K562 (cell line): Measurements from ENCODE around the gene RNF224. TPM values are rescaled to one million over a fixed set of nuclear protein-coding genes. Genes with fewer than 3 reads are reported as not detected.

Experiments
- ATAC-seq: fragments of 200-7000 bp; cut with Tn5 transposase; 3 replicates; pipeline ENCODE4 v1.9.1; 2020; ENCODE audit warnings: moderate library complexity
- Bru-seq: library from RNA; stranded (reverse); fragments of 400-500 nt; gene quantifications from one replicate; lab custom pipeline; 2021; lab: Mats Ljungman, UMichigan
- BruChase-seq, 2 experiments: library from RNA; stranded (reverse); fragments of 400-500 nt; gene quantifications; one replicate each; lab custom pipeline; 2021; lab: Mats Ljungman, UMichigan
- BruUV-seq: library from RNA; stranded (reverse); fragments of 400-500 nt; replicated peaks from 2 replicates; lab custom pipeline; 2021; lab: Mats Ljungman, UMichigan
- CTCF ChIA-PET: fragments of 300-600 bp; formaldehyde crosslinking; extraction: SDS; loops from one replicate; lab custom pipeline; 2021; ENCODE audit warnings: low intra/inter-chr PET ratio; lab: Yijun Ruan, JAX
- POLR2A ChIA-PET: fragments of 300-600, 350-650 bp; sonication (Branson Sonifier 250); formaldehyde crosslinking; extraction: SDS; loops from one replicate; lab custom pipeline; 2021; ENCODE audit warnings: antibody characterized with exemption, inconsistent platforms; lab: Yijun Ruan, JAX
- DNase-seq, 4 experiments: peaks; one replicate each; pipeline versions ENCODE4 v3.0.0 to v3.0.0-alpha.2; 2011 to 2018; ENCODE audit warnings: low spot score in 3 of 4, mixed read lengths in 3 of 4; ENCODE audit errors: extremely low read depth in 1 of 4
- FAIRE-seq: peaks from 2 replicates; lab custom pipeline; 2011; peaks lifted over from hg19 to GRCh38; lab: Jason Lieb, UNC
- H2AFZ ChIP-seq: 2 replicates; pipeline ENCODE4 v1.6.0; 2011; ENCODE audit warnings: low read depth, low read length, control low read depth, inconsistent platforms
- H3K27ac ChIP-seq: fragments of 200-600 bp; 3 replicates; pipeline ENCODE4 v1.8.0; 2011; ENCODE audit warnings: low read depth, mild to moderate bottlenecking, control low read depth, inconsistent platforms, low read length, moderate library complexity, mixed read lengths; ENCODE audit errors: extremely low read depth
- H3K27me3 ChIP-seq, 2 experiments: fragments of 300-600 bp in 1 of 2; 2 replicates in 1 of 2; 3 replicates in 1 of 2; pipeline versions ENCODE4 v1.6.0 to v1.8.0; 2011; ENCODE audit warnings: inconsistent platforms in 2 of 2, low read length in 2 of 2, mild to moderate bottlenecking in 1 of 2, mixed read lengths in 1 of 2, moderate library complexity in 1 of 2; ENCODE audit not compliant: control insufficient read depth in 2 of 2, insufficient read depth in 2 of 2
- H3K36me3 ChIP-seq: fragments of 300-600 bp; 3 replicates; pipeline ENCODE4 v1.8.0; 2011; ENCODE audit warnings: mild to moderate bottlenecking, low read length, inconsistent platforms; ENCODE audit not compliant: control insufficient read depth, insufficient read depth
- H3K4me1 ChIP-seq, 2 experiments: fragments of 200-600 bp in 1 of 2; replicated peaks in 1 of 2; 2 replicates in 1 of 2; 3 replicates in 1 of 2; pipeline versions ENCODE4 v1.5.1 to v1.8.0; 2011; ENCODE audit warnings: inconsistent platforms in 2 of 2, low read length in 2 of 2, mild to moderate bottlenecking in 1 of 2, mixed read lengths in 1 of 2, moderate library complexity in 1 of 2; ENCODE audit not compliant: control insufficient read depth in 2 of 2, insufficient read depth in 2 of 2
- H3K4me2 ChIP-seq: 2 replicates; pipeline ENCODE4 v1.6.1; 2011; ENCODE audit warnings: low read length, control low read depth, inconsistent platforms, mixed read lengths; ENCODE audit not compliant: insufficient read depth
- H3K4me3 ChIP-seq: fragments of 200-600 bp; sonication (generic), shearing (Covaris generic); 2 replicates; pipeline ENCODE4 v1.5.1; 2016; ENCODE audit warnings: control low read depth, inconsistent platforms
- H3K79me2 ChIP-seq: fragments of 200-600 bp; 3 replicates; pipeline ENCODE4 v1.8.0; 2011; ENCODE audit warnings: low read length, inconsistent platforms; ENCODE audit not compliant: control insufficient read depth, insufficient read depth
- H3K9ac ChIP-seq, 2 experiments: 2 replicates each; pipeline versions ENCODE4 v1.6.0 to v1.6.1; 2011; ENCODE audit warnings: low read depth in 2 of 2, low read length in 2 of 2, control low read depth in 1 of 2, inconsistent platforms in 1 of 2, mild to moderate bottlenecking in 1 of 2, mixed read lengths in 1 of 2; ENCODE audit not compliant: insufficient read depth in 1 of 2
- H3K9me1 ChIP-seq: one replicate; pipeline ENCODE4 v1.6.0; 2011; ENCODE audit warnings: inconsistent platforms, mild to moderate bottlenecking, low read length, moderate library complexity; ENCODE audit not compliant: control insufficient read depth, insufficient read depth
- H3K9me3 ChIP-seq: replicated peaks from 2 replicates; pipeline ENCODE4 v1.5.1; 2011; ENCODE audit warnings: low read depth, low read length, inconsistent platforms; ENCODE audit not compliant: control insufficient read depth, insufficient read depth
- H4K20me1 ChIP-seq: replicated peaks from 2 replicates; pipeline ENCODE4 v1.6.1; 2011; ENCODE audit warnings: low read length, inconsistent platforms, mixed read lengths; ENCODE audit not compliant: control insufficient read depth, insufficient read depth
- BRF2 ChIP-seq: IDR thresholded peaks from 3 replicates; pipeline ENCODE4 v1.6.1; 2011; ENCODE audit warnings: borderline replicate concordance, mild to moderate bottlenecking; ENCODE audit not compliant: insufficient read length, insufficient read depth
- CC2D1A ChIP-seq: fragments of 450-650 bp; IDR thresholded peaks from 2 replicates; pipeline ENCODE4 v1.6.1; 2017; ENCODE audit warnings: mild to moderate bottlenecking
- DACH1 ChIP-seq: fragments of 450-650 bp; IDR thresholded peaks from 2 replicates; pipeline ENCODE4 v1.6.1; 2018; ENCODE audit not compliant: partially characterized antibody
- EZH2 ChIP-seq: IDR thresholded peaks from 2 replicates; pipeline ENCODE4 v1.6.1; 2012; ENCODE audit warnings: low read depth, mild to moderate bottlenecking, inconsistent platforms, low read length, borderline replicate concordance
- RAD21 ChIP-seq, 2 experiments: fragments of 250-450 bp in 1 of 2; fragments of 450-650 bp in 1 of 2; sonication (Bioruptor Pico) in 1 of 2; formaldehyde crosslinking in 1 of 2; IDR thresholded peaks in 1 of 2; conservative IDR thresholded peaks in 1 of 2; 2 replicates each; pipeline versions ENCODE4 v1.4.0 to v1.8.0; 2020 to 2022; ENCODE audit warnings: mild to moderate bottlenecking in 2 of 2, moderate library complexity in 1 of 2
- RB1 ChIP-seq: fragments of 450-650 bp; IDR thresholded peaks from 2 replicates; pipeline ENCODE4 v1.6.1; 2017; ENCODE audit warnings: low read depth, mild to moderate bottlenecking
- SMARCE1 ChIP-seq: fragments of 450-650 bp; IDR thresholded peaks from 2 replicates; pipeline ENCODE4 v1.7.1; 2016; ENCODE audit warnings: mild to moderate bottlenecking
- TCF7 ChIP-seq: sonication (generic); IDR thresholded peaks from 2 replicates; pipeline ENCODE4 v1.6.1; 2016; ENCODE audit warnings: antibody characterized with exemption, borderline replicate concordance
- ZBTB17 ChIP-seq: fragments of 450-650 bp; formaldehyde crosslinking; IDR thresholded peaks from 2 replicates; pipeline ENCODE4 v1.4.0; 2020; ENCODE audit warnings: mild to moderate bottlenecking
- ZNF184 ChIP-seq: sonication (generic); formaldehyde crosslinking; IDR thresholded peaks from 2 replicates; pipeline ENCODE4 v1.5.0; 2020; ENCODE audit warnings: missing genetic modification reagents
- ZNF24 ChIP-seq: fragments of 450-650 bp; IDR thresholded peaks from 2 replicates; pipeline ENCODE4 v1.6.1; 2016
- WGBS: fragments of 100-300 bp; shearing (Covaris generic); methylation state at CpG from one replicate; pipeline ENCODE4 v1.1.6; 2016; ENCODE audit warnings: low coverage, mixed read lengths; ENCODE audit not compliant: insufficient coverage; ENCODE audit errors: missing lambda C conversion rate; 5-methylcytosine and 5-hydroxymethylcytosine counted together
- in situ Hi-C: fragments of 300-500 bp; cut with MboI; formaldehyde crosslinking; loops from 4 replicates; pipeline ENCODE4 v1.15.0; 2018; ENCODE audit warnings: inconsistent platforms, mixed read lengths
- intact Hi-C: fragments of 100-400 bp; cut with micrococcal nuclease; formaldehyde crosslinking; loops from 2 replicates; pipeline ENCODE4 v1.14.2; 2022
- long read RNA-seq, 3 experiments: library from polyadenylated mRNA in 2 of 3; library from RNA in 1 of 3; unstranded in 2 of 3; stranded (forward) in 1 of 3; transcript quantifications; one replicate each; pipeline ENCODE4 v2.0.0, GENCODE V29; 2019 to 2022
- polyA minus RNA-seq, 3 experiments: library from RNA; depleted of rRNA, polyadenylated mRNA; stranded (reverse); fragments of >200 nt; gene quantifications; 2 replicates each; pipeline ENCODE4 v1.2.3, GENCODE V29; 2011
- polyA plus RNA-seq, 8 experiments: library from polyadenylated mRNA; depleted of rRNA in 4 of 8; stranded (reverse) in 5 of 8; unstranded in 3 of 8; fragments of >200 nt; fragmentation: Nextera tagmentation in 2 of 8; fragmentation: Illumina TruSeq in 1 of 8; extraction: Ambion mirVana in 2 of 8; extraction: Trizol in 1 of 8; gene quantifications; 2 replicates each; pipeline versions ENCODE4 v1.2.1 to v1.2.3, GENCODE V29; 2011 to 2014; ENCODE audit warnings: inconsistent platforms in 1 of 8, missing spikeins in 1 of 8
- total RNA-seq, 7 experiments: library from RNA; depleted of rRNA in 6 of 7; stranded (reverse); fragments of >200 nt in 6 of 7; fragmentation: Illumina TruSeq in 2 of 7; extraction: Trizol in 2 of 7; gene quantifications; 2 replicates each; pipeline versions ENCODE4 v1.2.1 to v1.2.3, GENCODE V29; 2011 to 2021; ENCODE audit warnings: low replicate concordance in 1 of 7
- TF ChIP-seq, protein P1 (sequence below): fragments of 450-650 bp; IDR thresholded peaks from 2 replicates; pipeline ENCODE4 v1.6.1; 2016; ENCODE audit warnings: borderline replicate concordance
- TF ChIP-seq, protein P2 (sequence below): sonication (generic); formaldehyde crosslinking; IDR thresholded peaks from 2 replicates; pipeline ENCODE4 v1.9.0; 2022; ENCODE audit warnings: mild to moderate bottlenecking, missing genetic modification reagents

RNF224 gene
- 0.25 TPM in 1 of 2 replicates, not detected in the other for total RNA-seq (2011; cell fraction: chromatin; rRNA removed; ENCODE audit: low replicate concordance)
- total RNA-seq (2011; cell fraction: nucleolus; rRNA removed) = 0.17 and 0.26 TPM in 2 replicates
- not detected in 2 replicates for total RNA-seq (2011; cell fraction: nucleoplasm; rRNA removed)
- total RNA-seq (2014; rRNA removed) = 0.16 TPM in 1 of 2 replicates, not detected in the other
- not detected in 2 replicates for total RNA-seq (2014; rRNA removed; fragmentation: Illumina TruSeq; extraction: Trizol)
- not detected in 2 replicates for total RNA-seq (2015; rRNA removed; fragmentation: Illumina TruSeq; extraction: Trizol)
- not detected in 2 replicates for total RNA-seq (2021)
- 0.04 TPM in 1 of 2 replicates, not detected in the other for polyA plus RNA-seq (2011; rRNA removed)
- 0.18 TPM in 1 of 2 replicates, not detected in the other for polyA plus RNA-seq (2011; cell fraction: cytosol; rRNA removed)
- polyA plus RNA-seq (2011; cell fraction: nucleus; rRNA removed) = 0.10 and 0.16 TPM in 2 replicates
- polyA plus RNA-seq (2012) = 0.25 and 0.58 TPM in 2 replicates
- polyA plus RNA-seq (2014; fragmentation: Illumina TruSeq; extraction: Trizol) = not detected in 2 replicates
- polyA plus RNA-seq (2014; fragmentation: Nextera tagmentation; extraction: Ambion mirVana) = not detected
- polyA plus RNA-seq (2014; rRNA removed) = not detected in 2 replicates
- polyA minus RNA-seq (2011; rRNA and poly(A)+ RNA removed) = not detected in 2 replicates
- not detected in 2 replicates for polyA minus RNA-seq (2011; cell fraction: cytosol; rRNA and poly(A)+ RNA removed)
- not detected in 2 replicates for polyA minus RNA-seq (2011; cell fraction: nucleus; rRNA and poly(A)+ RNA removed)
- Bru-seq, nascent RNA = not detected
- BruChase-seq, experiment 1, labeled RNA remaining after a 2-hour chase = percentile 18 among the genes with signal in this experiment
- BruChase-seq, experiment 2, labeled RNA remaining after a 6-hour chase = not detected
- long read RNA-seq, experiment 1 = 0 reads
- long read RNA-seq, experiment 2 = 0 reads
- long read RNA-seq, experiment 3 = 0 reads

GRCh38 chr9:137227054-137227852 lies at the start of gene RNF224:
TSS of gene RNF224 (plus strand) at chr9:137227502. CDS start at chr9:137228336, 834 bp downstream.
- CTCF ChIA-PET = interaction anchor here (0.8 to 2.6 kb wide), 5 partner anchors 39 to 182 kb away, joined by 3 to 19 read pairs (median 5); partner anchors contain the start of genes ANAPC2, MAN1B1, NPDC1 and SSNA1
- no peak within 1 kb of the TSS for H3K4me3 ChIP-seq
- DNase-seq (peak; percentile 71 to 91 (median 76)), FAIRE-seq (peak; percentile 98), ATAC-seq (peak; percentile 78)
- no peak within 1 kb of the TSS for H3K27ac ChIP-seq
- H3K27me3 ChIP-seq = no peaks in the 10 kb centered on the region
- no peaks in the 10 kb centered on the region for H3K79me2 ChIP-seq
- POLR2A ChIA-PET = interaction anchor here (0.7 to 1.9 kb wide), 5 partner anchors 13 to 140 kb away, joined by 3 to 6 read pairs (median 3); partner anchors contain the start of genes ANAPC2, MAN1B1 and SSNA1
- 26% methylated on average over 22 of the region's 25 CpGs for WGBS
- in situ Hi-C loops (loop anchor here (5.0 to 25.0 kb wide), 3 partner anchors 40 to 440 kb away; partner anchors contain the start of genes ANAPC2, CCDC183, SSNA1 and TMEM141), intact Hi-C loops (loop anchor here (1.0 to 2.0 kb wide), 3 partner anchors 39 to 176 kb away; partner anchors contain the start of genes ANAPC2 and SSNA1)
- H3K4me1 ChIP-seq = peaks cover 21 to 97% of the 10 kb centered on the region in 2 experiments
- peak within 1 kb of the TSS in 1 of 2 experiments; percentile 81; a peak in 2 of 4 replicates for H3K9ac ChIP-seq
- no peaks in the 10 kb centered on the region for H3K9me1 ChIP-seq
- no peaks in the 10 kb centered on the region for H3K9me3 ChIP-seq
- H3K4me2 ChIP-seq = peak within 1 kb of the TSS; percentile 50; the same call in 1 of the 2 replicates
- H2AFZ ChIP-seq = peak within 1 kb of the TSS; percentile 68; the same call in 1 of the 2 replicates
- no peaks in the 10 kb centered on the region for H3K36me3 ChIP-seq
- BruUV-seq = no TSS peak
- H4K20me1 ChIP-seq = no peaks in the 10 kb centered on the region
- TF ChIP-seq DACH1 = peak; percentile 13
- TF ChIP-seq, protein P1, sequence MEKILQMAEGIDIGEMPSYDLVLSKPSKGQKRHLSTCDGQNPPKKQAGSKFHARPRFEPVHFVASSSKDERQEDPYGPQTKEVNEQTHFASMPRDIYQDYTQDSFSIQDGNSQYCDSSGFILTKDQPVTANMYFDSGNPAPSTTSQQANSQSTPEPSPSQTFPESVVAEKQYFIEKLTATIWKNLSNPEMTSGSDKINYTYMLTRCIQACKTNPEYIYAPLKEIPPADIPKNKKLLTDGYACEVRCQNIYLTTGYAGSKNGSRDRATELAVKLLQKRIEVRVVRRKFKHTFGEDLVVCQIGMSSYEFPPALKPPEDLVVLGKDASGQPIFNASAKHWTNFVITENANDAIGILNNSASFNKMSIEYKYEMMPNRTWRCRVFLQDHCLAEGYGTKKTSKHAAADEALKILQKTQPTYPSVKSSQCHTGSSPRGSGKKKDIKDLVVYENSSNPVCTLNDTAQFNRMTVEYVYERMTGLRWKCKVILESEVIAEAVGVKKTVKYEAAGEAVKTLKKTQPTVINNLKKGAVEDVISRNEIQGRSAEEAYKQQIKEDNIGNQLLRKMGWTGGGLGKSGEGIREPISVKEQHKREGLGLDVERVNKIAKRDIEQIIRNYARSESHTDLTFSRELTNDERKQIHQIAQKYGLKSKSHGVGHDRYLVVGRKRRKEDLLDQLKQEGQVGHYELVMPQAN = no peak
- no peak for TF ChIP-seq SMARCE1
- TF ChIP-seq ZNF24 = peak; percentile 28; the same call in 1 of the 2 replicates
- peak; percentile 96 to 98 for TF ChIP-seq RAD21 (CRISPR knock-in tag; conservative IDR thresholded peaks at IDR 0.05 in 1 of 2, IDR thresholded peaks at IDR 0.05 in 1 of 2)
- no peak for TF ChIP-seq BRF2
- peak; percentile 80; the same call in 1 of the 2 replicates for TF ChIP-seq RB1
- TF ChIP-seq EZH2 = no peak
- 0 out of 2 replicates have a peak, but pooled peaks have one; percentile 12 for TF ChIP-seq ZBTB17 (CRISPR knock-in tag)
- TF ChIP-seq, protein P2, sequence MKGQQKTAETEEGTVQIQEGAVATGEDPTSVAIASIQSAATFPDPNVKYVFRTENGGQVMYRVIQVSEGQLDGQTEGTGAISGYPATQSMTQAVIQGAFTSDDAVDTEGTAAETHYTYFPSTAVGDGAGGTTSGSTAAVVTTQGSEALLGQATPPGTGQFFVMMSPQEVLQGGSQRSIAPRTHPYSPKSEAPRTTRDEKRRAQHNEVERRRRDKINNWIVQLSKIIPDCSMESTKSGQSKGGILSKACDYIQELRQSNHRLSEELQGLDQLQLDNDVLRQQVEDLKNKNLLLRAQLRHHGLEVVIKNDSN (CRISPR knock-in tag) = no peak
- TF ChIP-seq TCF7 = no peak
- peak; percentile 85 for TF ChIP-seq CC2D1A
- no peak for TF ChIP-seq ZNF184 (CRISPR knock-in tag)
